HG03175 (cell line): ENCODE results near the gene DNAAF8.

Experiments
- ATAC-seq: cut with Tn5 transposase; IDR thresholded peaks from one replicate; pipeline ENCODE4 v1.9.1; 2021; ENCODE audit warnings: mild to moderate bottlenecking, moderate library complexity; ENCODE audit not compliant: unreplicated experiment

DNAAF8 gene

GRCh38 chr16:4750896-4751295 lies 16.6 kb downstream of the DNAAF8 start:
- no peak for ATAC-seq

- no peak for ATAC-seq
These were observed 18.2 kb downstream of the DNAAF8 start for GRCh38 chr16:4752351-4753100.

- no peak for ATAC-seq
These were observed 18.9 kb downstream of the DNAAF8 start for GRCh38 chr16:4753227-4753626.

- ATAC-seq, result no peak
These were observed 20.5 kb downstream of the DNAAF8 start for GRCh38 chr16:4754865-4755264.

- no peak for ATAC-seq
These were observed 21.4 kb downstream of the DNAAF8 start for GRCh38 chr16:4755687-4756086.

GRCh38 chr16:4760221-4760910 lies 26.0 kb downstream of the DNAAF8 start:
- no peak for ATAC-seq

GRCh38 chr16:4762205-4762604 lies 27.9 kb downstream of the DNAAF8 start:
- ATAC-seq, result no peak

- ATAC-seq, result no peak
These were observed 29.5 kb downstream of the DNAAF8 start for GRCh38 chr16:4763791-4764190.

GRCh38 chr16:4765511-4766474 lies 31.5 kb downstream of the DNAAF8 start:
- no peak for ATAC-seq

- peak; percentile 82 for ATAC-seq
These were observed 32.7 kb downstream of the DNAAF8 start, which contains the start of gene ZNF500 for GRCh38 chr16:4766875-4767628. Gene ZNF500, minus strand, starts transcription at chr16:4767162. Its CDS starts 1,184 bp downstream, at chr16:4765978.

GRCh38 chr16:4767872-4768548 lies 33.7 kb downstream of the DNAAF8 start:
- ATAC-seq, result no peak

GRCh38 chr16:4768549-4769305 lies 34.4 kb downstream of the DNAAF8 start:
- peak; percentile 64 for ATAC-seq

- no peak for ATAC-seq
These were observed 34.9 kb downstream of the DNAAF8 start for GRCh38 chr16:4769306-4769638.

- no peak for ATAC-seq
These were observed 37.3 kb downstream of the DNAAF8 start for GRCh38 chr16:4771646-4772045.

GRCh38 chr16:4772351-4772750 lies 38.0 kb downstream of the DNAAF8 start:
- ATAC-seq, result no peak

GRCh38 chr16:4775005-4775404 lies 40.7 kb downstream of the DNAAF8 start:
- no peak for ATAC-seq

- no peak for ATAC-seq
These were observed 41.9 kb downstream of the DNAAF8 start for GRCh38 chr16:4776141-4776705.

GRCh38 chr16:4777339-4778049 lies 43.2 kb downstream of the DNAAF8 start:
- ATAC-seq, result no peak
